GM18526 (cell line): ENCODE results near the gene CACNA1I.

Experiments
- POLR2A ChIP-seq: IDR thresholded peaks from 3 replicates; pipeline ENCODE4 v1.6.1; 2011; ENCODE audit not compliant: insufficient read length; ENCODE audit errors: extremely low read depth

Gene CACNA1I

GRCh38 chr22:39534092-39534506 is 36.5 kb upstream of the CACNA1I start:
- TF ChIP-seq POLR2A = no peak

- TF ChIP-seq POLR2A = no peak
Observed at GRCh38 chr22:39534591-39535356, 35.8 kb upstream of the CACNA1I start.

- TF ChIP-seq POLR2A = no peak
Observed at GRCh38 chr22:39535357-39535725, 35.2 kb upstream of the CACNA1I start.

- TF ChIP-seq POLR2A = no peak
Observed at GRCh38 chr22:39535831-39536449, 34.6 kb upstream of the CACNA1I start.

- TF ChIP-seq POLR2A = no peak
Observed at GRCh38 chr22:39536711-39537110, 33.8 kb upstream of the CACNA1I start.

- no peak for TF ChIP-seq POLR2A
Observed at GRCh38 chr22:39537975-39538374, 32.6 kb upstream of the CACNA1I start.

- TF ChIP-seq POLR2A = no peak
Observed at GRCh38 chr22:39543095-39543494, 27.5 kb upstream of the CACNA1I start.

GRCh38 chr22:39545386-39546365 is 24.9 kb upstream of the CACNA1I start:
- no peak for TF ChIP-seq POLR2A

GRCh38 chr22:39546889-39547586 is 23.5 kb upstream of the CACNA1I start:
- no peak for TF ChIP-seq POLR2A

- TF ChIP-seq POLR2A = no peak
Observed at GRCh38 chr22:39547587-39547947, 23.0 kb upstream of the CACNA1I start.

GRCh38 chr22:39553429-39553828 is 17.1 kb upstream of the CACNA1I start:
- TF ChIP-seq POLR2A = no peak

- no peak for TF ChIP-seq POLR2A
Observed at GRCh38 chr22:39554151-39554550, 16.4 kb upstream of the CACNA1I start.

- no peak for TF ChIP-seq POLR2A
Observed at GRCh38 chr22:39556970-39557841, 13.3 kb upstream of the CACNA1I start.

- TF ChIP-seq POLR2A = no peak
Observed at GRCh38 chr22:39558254-39558727, 12.3 kb upstream of the CACNA1I start.

GRCh38 chr22:39558950-39559349 is 11.6 kb upstream of the CACNA1I start:
- no peak for TF ChIP-seq POLR2A
